GM04503 (cell line): ENCODE results near the gene RPTOR.

Source experiments
- DNase-seq: peaks from one replicate; pipeline ENCODE4 v3.0.0-alpha.2; 2012; ENCODE audit warnings: low read depth

Gene RPTOR

DNA sequence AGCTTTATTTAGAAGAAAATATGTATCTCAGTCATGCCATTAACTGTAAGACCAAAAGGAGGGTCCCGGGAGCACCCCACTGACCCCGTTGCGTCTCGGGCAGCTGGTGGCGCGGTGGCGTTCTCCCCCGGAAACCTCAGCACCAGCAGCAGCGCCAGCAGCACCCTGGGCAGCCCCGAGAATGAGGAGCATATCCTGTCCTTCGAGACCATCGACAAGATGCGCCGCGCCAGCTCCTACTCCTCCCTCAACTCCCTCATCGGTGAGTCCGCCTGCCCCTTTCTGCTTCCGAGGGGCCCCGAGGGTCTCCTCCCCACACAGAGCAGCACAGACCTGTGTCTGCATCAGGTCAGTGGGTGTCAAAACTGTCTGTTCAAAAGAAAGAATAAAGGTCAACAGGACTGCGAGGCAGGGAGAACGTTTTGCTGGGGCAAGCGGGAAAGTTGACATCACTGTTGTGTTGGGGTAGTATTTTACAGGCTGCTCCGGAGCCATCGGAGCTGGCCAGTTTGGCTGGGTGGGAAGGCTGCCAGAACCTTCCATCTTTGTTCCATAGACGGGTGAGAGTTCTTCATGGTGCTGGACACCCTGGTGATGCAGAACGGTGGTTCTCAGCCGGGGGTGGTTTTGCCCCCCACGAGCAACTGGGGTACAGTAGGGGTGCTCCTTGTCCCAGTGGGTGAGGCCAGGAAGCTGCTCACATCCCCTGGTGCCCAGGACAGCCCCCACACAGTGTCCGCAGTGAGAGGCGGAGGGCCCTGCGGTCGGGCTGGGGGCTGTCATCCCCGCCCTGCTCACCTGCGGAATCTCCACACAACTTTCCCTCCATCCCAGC lies 349.2 kb downstream of the RPTOR start:
- DNase-seq = no peak

DNA sequence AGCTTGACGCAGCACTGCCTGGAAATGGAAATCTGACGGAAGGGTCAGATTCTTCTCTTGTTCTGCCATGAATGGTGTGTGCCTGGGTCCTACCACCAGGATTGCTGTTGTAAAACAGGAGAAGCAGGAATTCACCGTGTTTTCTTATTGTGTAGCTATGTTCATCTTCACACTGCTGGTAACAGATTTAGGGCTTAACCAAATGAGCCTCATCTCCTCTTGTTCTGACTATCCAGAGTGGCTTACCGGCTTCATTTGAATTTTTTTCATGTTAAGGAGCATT lies 349.7 kb downstream of the RPTOR start:
- no peak for DNase-seq

DNA sequence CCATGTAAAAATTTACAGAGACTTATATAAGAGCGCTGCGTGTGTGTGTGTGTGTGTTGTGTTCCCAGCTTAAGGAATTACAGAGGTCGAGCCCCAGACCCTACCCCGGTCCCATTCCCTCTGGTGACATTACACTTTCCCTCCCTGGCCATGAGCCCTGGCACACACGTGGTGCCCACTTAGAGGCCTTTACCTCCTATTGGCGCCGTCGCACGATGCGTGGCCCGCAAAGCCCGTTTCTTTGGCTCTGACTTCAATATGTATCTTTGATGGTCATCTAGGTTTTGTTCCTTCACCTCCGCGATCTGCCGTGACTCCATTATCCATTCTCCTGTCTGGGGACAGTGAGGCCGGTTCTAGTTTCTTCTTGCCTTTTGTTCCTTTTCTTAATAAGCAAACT lies 350.1 kb downstream of the RPTOR start:
- DNase-seq = no peak

DNA sequence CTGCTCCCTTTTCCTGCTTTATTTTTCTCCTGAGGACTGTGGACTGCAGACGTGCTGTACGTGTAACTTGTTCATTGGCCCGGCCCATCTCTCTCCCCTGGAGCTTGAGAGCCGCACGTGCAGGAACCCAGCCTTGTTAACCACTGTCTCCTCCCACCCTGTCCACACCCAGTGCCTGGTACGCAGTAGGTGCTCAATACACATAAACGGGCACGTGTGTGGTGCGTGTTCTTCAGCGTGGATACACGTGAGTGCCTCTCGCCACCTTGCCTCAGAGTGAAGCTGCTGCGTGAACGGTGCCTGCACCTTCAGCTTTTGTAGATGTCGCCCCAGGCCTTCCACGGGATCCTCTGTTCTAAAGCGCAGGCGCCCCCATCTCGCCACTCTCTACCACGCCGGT lies 350.7 kb downstream of the RPTOR start:
- DNase-seq = no peak

DNA sequence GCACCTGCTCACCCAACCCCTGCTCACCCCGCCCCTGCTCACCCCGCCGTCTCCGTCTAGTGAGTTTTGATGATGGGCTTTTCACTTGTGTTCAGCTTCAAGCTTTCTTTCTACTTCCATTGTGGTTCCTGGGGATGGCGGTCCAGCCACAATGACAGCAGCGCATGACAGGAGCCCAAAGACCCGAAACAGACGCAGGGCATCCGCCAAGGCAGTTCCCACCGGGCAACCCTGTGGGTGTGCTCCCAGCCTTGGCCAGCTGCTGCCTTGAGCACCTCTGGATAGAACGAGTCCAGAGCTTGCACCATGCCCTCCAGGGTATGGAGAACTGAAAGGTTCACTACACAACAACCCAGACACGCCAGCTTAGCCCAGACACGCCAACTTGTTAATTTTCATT lies 354.1 kb downstream of the RPTOR start:
- no peak for DNase-seq

DNA sequence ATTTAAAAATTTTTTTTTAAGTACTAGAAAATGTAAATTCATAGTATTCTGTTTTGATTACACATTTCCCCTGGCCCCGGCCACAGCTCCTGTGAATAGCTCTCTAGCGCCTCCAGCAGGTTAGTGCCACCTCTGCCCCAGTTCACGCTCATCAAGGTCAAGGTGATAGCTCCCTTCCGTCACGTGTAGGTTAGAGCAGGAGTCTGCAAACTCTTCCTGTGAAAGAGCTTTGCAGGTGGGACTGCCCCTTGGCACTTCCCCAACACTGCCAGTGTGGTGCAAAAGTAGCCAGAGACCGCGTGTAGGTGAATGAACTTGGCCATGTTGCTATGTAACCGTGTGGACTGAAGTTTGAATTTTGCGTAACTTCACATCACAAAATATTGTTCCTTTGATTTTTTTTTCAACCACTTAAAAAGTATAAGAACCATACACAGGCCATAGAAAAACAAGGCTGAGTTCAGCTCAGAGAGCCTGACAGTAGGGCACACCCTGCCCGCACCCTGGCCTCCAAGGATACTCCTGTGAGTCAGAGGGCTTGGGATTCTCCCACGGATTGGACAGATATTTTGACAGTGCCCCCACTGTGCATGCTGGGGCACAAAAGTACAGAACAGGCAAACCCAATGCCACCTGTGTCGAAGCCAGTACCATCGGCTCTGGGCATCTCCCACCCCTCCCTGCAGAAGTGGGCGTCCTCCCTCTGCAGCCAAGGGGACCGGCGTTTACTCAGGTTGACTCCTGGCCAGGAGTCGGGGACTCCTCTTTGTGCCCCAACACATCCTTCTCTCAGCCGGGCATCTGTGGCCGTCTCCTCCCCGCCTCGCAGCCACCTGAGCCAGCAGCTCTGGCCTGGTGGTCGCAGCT lies 355.0 kb downstream of the RPTOR start:
- DNase-seq = no peak

DNA sequence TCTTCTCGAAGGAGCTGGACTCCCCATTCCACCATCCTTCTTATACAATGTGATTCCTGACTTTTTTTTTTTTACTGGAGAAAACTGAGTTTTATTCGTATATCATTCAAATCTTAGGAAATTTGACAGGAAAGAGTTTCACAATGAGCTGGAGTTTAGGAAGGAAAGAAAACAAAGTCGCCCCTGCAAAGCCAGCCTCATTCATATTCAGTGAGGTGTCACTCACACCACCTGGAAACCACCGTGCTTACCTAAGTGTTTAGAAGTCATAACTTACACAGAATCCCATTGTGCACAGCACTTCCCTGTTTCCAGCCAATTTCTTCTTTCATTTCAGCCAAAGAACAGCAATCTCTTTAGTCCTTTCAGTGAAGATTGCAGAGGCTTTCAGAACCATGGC lies 356.7 kb downstream of the RPTOR start:
- DNase-seq = no peak

DNA sequence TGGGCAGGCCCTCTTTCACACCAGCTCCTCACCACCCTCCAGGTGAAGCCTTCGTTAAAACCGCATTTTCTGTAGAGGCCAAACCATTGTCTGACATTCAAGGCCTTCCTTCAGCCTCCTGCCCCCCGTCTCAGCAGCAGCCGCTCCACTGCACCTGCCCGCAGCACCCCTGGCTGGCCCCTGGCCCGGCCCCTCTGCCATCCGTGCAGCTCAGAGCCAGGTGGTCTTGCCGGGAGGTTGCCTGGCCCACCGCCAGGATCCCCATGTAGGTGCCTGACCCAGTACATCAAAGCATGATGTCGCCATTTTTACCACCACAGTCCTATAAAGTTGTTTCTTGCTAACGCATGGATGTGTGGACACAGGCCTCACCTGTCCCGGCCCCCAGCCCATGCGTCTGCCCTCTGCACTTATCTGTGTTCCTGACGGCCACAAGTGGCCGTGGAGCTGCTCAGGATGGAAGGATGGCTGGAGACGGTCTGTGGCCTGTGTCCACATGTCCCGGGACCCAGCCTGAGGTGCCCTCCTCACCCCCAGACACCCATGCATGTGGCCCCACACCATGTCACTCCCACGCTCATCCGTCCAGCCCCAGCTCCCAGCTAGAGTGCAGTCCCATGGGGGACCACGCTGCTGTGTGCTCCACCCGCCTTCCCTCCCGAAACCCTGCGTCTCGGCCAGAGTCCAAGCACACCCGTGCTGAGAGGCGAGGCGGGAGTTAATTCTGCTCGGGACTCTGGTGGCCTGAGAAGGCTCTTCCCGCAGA lies 357.7 kb downstream of the RPTOR start:
- DNase-seq = no peak

DNA sequence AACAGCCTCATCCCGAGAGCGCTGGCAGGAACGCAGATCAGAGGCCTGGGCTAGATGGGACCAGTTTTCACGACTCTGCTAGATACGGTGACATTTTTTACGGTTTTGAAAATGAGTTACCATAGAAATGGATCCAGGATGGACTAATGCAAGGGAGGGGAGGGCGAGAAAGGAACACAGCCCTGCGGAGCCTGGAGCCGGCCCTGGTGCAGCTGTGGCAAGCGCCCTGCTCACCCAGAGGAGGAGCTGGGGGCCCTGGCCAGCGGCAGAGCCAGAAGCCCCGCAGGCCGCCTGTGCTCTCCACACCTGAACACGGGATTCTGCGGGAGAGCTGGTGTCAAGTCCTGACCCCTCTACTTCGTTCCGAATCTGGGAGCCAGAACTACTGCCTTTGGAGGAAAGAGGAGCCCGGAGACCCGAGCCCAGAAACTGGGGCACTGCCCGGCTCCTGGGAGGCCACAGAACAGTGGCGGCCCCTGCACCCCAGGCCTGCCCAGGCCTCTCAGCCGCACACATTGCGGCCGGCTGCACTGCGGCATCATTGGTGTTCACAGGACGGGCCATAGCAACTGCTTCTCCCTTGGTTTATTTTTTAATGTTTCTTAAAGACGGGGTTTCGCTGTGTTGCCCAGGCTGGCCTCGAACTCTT lies 358.4 kb downstream of the RPTOR start:
- DNase-seq = no peak

DNA sequence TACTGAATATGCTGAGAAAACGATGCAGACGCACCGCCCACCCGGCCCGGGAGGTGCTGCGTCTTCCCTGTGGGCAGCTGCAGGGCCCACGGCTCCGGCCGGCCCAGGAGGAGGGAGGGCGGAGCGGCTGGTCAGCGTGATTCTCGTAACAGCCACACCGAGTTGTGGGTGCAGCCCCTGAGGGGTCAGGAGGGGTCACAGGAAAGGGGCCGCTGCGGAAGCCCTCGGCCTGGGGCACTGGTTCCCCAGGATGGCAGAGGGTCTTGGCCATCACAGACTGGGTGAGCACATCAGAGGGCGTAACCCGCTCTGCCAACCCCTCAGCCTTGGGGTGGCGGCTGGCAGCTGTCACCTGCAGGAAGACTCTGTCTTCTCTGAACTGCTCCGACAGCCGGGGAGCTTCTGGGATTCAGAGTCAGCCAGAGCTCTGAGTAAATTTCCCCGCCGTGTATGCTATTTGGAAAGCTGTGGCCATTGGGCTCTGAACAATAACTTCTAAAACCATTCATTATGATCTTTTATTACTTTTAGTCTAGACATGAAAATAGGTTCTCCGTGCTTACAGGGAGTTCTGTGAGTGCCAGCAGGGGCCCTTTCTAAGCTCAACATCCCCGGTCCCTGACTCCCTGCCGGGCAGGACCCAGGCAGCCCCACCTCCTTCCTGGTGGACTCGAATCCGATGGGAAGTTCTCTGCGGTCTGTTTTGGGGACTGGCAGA lies 359.6 kb downstream of the RPTOR start:
- DNase-seq = no peak

DNA sequence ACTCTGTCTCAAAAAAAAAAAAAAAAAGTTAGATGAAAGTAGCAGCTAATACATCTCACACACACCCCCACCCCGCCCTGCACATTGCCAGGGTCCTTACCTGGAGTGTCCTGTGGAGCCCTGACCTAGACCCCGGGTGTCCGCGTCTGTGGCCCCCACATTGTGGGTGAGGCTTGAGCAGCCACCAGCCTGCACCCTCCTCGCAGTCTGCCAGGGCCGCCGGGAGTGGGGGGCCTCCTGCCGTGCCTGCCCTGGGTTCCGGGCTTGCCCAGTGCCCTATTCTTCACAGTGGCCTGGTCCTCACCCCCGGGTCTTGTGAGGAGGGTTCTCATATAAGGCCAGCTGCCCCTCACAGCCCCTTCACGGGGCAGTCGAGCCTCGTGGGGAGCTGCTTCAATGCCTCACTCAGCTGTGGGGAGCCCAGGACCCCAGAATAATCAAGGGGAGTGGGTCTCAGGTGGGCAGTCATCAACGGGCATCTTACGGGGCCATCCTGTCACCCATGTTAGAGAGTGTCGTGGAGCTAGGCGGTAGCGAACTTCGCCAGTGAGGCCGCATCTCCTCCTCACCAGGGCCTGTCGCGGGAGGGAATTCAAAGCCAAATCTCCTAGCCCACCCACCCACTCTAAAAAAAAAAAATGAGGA lies 361.1 kb downstream of the RPTOR start:
- DNase-seq = no peak

DNA sequence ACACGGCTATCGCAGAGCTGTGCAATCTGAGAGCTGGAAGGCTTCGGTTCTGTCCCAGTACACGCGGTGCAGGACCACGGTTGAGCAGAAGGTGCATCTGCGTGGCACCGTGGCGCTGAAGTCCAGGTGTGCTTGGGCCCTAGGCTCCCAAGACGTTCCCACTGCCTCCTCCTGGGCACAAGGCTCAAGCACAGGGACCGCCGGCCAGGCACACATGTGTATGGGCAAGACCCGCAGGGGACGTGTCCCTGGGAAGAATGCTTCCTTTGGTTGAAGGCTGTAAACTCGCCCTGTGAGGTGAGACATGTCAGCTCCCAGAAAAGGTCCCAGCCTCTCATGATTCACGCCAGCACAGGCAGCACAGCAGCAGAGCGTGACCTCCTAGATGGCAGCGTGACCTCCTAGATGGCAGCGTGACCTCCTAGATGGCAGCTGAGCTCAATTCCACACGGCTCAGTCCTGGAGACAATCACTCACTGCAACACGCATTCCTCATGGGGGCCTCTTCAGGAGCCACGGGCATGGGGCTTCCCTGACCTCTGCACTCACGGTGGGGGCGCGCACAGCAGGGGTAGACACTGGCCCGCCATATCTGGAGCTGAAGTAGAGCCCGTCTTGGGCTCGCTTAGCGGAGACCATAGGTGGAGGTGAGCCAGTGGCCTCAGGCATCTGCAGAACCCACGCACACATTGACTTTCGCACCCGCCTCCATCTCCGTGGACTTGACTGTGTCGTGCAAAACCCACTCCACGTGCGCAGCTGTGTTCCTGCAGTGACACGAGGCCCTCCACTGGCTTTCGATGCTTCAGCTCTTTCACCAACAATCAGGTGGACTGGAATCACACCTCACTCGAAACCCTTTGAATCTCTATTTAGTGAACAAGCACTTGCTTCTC lies 362.0 kb downstream of the RPTOR start:
- DNase-seq = no peak

DNA sequence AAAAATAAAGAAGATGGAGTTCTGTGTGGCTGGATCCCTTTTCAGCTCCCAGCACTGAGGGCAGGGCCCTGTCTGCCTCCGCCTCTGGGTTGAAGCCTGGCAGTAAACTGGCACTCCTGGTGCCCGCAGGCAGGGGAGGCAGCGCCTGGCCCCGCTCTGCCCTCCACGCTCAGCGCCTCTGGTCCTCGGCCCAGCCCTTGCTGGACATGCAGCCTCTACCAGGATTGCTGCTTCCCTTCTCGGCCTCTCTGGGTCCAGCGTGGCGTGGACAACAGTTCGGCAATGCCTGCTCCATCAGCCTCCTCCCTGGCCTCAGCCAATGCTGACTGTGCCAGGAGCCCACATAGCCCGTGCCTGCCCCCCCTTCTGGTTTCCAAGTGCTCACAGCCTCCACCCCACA lies 362.6 kb downstream of the RPTOR start:
- no peak for DNase-seq

DNA sequence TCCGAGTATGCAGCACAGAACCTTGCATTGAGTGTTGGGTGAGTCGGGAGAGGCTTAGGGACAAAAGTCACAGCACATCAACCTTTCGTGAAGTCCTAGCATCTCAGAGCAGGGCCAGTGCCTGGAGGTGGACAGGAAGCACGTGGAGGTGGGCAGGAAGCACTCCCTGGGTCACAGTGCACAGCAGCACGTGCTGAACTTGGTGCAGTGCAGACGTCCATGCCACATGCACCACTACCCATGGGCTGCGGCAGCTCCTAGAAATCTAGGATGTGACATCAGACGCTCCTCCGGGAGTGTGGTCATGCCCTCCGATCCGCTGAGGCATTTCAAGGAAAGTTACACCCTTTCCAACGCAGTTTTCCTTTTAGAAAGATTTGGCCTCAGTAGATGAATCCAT lies 363.6 kb downstream of the RPTOR start:
- DNase-seq = no peak

DNA sequence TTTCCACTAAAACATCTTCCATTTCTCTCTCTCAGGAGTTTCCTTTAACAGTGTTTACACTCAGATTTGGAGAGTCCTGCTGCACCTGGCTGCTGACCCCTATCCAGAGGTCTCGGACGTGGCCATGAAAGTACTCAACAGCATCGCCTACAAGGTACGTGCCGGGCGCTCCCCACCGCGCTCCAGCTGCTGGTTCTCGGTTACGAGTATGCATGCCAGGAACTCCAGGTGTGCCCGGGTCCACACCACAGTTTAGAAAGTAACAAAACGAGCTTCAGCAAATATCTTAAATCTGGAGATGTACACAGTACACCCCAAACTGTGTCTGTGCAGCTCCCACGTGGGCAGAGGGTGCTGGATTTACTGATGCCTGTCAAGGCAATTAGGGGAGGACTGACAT lies 364.1 kb downstream of the RPTOR start:
- DNase-seq = no peak

DNA sequence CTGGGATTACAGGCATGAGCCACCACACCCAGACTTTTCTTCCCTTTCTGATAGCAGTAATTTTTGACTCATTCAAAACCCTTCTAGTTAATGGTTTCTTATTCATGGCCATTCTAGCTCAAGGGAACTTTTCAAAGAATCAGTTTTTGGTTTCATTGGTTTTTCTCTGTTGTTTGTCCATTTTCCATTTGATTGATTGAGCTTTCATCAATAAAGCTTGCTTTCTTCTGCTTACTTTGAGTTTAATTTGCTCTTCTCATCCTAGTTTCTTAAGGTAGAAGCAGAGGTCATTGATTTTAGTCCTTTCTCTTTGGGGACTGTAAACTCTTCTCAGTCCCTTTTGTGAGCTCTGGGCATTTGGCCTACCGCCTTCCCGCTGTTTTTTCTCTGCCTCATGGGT lies 365.0 kb downstream of the RPTOR start:
- no peak for DNase-seq

DNA sequence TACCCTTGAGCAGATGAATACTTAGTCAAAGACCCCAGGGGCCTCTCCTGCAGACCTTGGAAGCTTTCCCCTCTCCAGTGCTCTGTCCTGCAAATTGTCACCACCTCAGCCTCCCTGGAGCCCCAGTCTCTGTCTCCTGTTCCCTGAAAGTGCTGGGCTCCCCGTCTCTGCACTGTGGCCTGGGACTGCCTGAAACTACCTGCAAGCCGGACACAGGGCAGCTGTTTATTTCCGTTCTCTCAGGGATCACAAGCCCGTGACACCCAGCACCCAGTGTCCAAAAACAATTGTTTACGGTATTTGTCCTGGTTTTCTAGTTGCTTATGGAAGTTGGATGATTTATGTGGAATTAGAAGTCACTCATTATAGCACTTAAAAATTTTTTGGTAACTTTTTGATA lies 365.4 kb downstream of the RPTOR start:
- no peak for DNase-seq

DNA sequence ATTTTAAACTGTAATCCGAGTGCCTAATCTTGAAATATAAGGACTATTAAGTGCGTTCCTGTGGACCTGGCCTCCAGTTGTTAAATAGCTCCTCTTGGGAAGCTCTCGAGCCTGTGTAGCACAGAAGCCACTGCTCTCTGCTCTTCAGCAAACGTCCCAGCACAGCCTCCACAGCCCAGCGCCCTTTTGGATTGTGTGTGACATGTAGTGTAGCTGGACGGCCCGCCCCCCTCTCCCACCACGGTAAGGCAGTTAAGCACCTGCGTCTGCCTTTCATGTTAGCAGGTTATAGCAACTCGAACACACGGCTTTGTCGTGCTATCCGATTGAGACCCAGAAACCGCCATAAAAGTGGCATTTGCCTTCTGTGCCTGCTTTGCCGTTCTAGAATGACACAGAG lies 367.8 kb downstream of the RPTOR start:
- DNase-seq = no peak

DNA sequence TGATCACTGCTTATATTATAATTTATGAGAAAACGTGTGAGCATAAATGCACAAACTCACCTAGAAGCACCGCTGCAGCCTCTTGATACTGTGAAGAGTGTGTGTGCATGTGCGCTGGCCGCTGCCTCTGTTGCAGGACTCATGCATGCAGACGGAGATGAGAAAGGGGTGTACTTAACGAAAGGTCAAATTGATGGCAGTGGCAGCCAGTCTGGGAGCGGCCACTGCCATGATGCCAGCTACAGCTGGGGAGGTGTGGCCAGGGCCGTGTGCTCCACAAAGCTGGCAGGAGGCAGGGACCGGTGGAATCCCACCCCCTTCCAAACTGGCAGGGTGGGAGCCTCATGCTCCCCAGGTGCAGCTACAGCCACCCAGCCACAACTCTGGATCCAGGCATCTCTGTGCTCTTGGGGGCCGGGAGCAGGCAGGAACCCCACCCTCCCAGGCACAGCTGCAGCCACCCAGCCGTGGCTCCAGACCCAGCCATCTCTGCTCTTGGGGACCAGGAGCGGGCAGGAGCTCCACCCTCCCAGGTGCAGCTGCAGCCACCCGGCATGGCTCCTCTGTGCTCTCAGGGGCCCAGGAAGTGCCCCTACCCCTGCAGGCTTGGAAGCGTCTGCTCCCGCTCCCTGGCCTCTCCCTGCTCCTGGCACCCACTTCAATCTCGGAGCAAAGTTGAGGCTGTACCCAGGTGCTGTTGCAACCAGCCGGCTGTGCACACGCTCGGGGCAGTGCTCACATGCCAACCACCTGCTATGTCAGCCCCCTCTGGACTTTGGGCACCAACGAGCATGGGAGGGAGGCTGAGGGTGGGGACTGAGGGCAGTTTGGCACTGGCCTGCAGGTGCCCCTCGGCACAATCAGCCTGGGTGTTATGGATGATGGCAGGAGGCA lies 369.5 kb downstream of the RPTOR start:
- no peak for DNase-seq
